K562 (cell line): ENCODE measurements around the gene ZMIZ1. TPM values are rescaled to one million over a fixed set of nuclear protein-coding genes. Genes with fewer than 3 reads are reported as not detected.

Experiments
- ATAC-seq: fragments of 200-7000 bp; cut with Tn5 transposase; 3 replicates; pipeline ENCODE4 v1.9.1; 2020; ENCODE audit warnings: moderate library complexity
- BruUV-seq: library from RNA; stranded (reverse); fragments of 400-500 nt; replicated peaks from 2 replicates; lab custom pipeline; 2021; lab: Mats Ljungman, UMichigan
- CTCF ChIA-PET: fragments of 300-600 bp; formaldehyde crosslinking; extraction: SDS; loops from one replicate; lab custom pipeline; 2021; ENCODE audit warnings: low intra/inter-chr PET ratio; lab: Yijun Ruan, JAX
- POLR2A ChIA-PET: fragments of 300-600, 350-650 bp; sonication (Branson Sonifier 250); formaldehyde crosslinking; extraction: SDS; loops from one replicate; lab custom pipeline; 2021; ENCODE audit warnings: antibody characterized with exemption, inconsistent platforms; lab: Yijun Ruan, JAX
- DNase-seq, 4 experiments: peaks; one replicate each; pipeline versions ENCODE4 v3.0.0 to v3.0.0-alpha.2; 2011 to 2018; ENCODE audit warnings: low spot score in 3 of 4, mixed read lengths in 3 of 4; ENCODE audit errors: extremely low read depth in 1 of 4
- FAIRE-seq: peaks from 2 replicates; lab custom pipeline; 2011; peaks lifted over from hg19 to GRCh38; lab: Jason Lieb, UNC
- H2AFZ ChIP-seq: 2 replicates; pipeline ENCODE4 v1.6.0; 2011; ENCODE audit warnings: low read depth, low read length, control low read depth, inconsistent platforms
- H3K27ac ChIP-seq: fragments of 200-600 bp; 3 replicates; pipeline ENCODE4 v1.8.0; 2011; ENCODE audit warnings: low read depth, mild to moderate bottlenecking, control low read depth, inconsistent platforms, low read length, moderate library complexity, mixed read lengths; ENCODE audit errors: extremely low read depth
- H3K27me3 ChIP-seq, 2 experiments: fragments of 300-600 bp in 1 of 2; 2 replicates in 1 of 2; 3 replicates in 1 of 2; pipeline versions ENCODE4 v1.6.0 to v1.8.0; 2011; ENCODE audit warnings: inconsistent platforms in 2 of 2, low read length in 2 of 2, mild to moderate bottlenecking in 1 of 2, mixed read lengths in 1 of 2, moderate library complexity in 1 of 2; ENCODE audit not compliant: control insufficient read depth in 2 of 2, insufficient read depth in 2 of 2
- H3K36me3 ChIP-seq: fragments of 300-600 bp; 3 replicates; pipeline ENCODE4 v1.8.0; 2011; ENCODE audit warnings: mild to moderate bottlenecking, low read length, inconsistent platforms; ENCODE audit not compliant: control insufficient read depth, insufficient read depth
- H3K4me1 ChIP-seq, 2 experiments: fragments of 200-600 bp in 1 of 2; replicated peaks in 1 of 2; 2 replicates in 1 of 2; 3 replicates in 1 of 2; pipeline versions ENCODE4 v1.5.1 to v1.8.0; 2011; ENCODE audit warnings: inconsistent platforms in 2 of 2, low read length in 2 of 2, mild to moderate bottlenecking in 1 of 2, mixed read lengths in 1 of 2, moderate library complexity in 1 of 2; ENCODE audit not compliant: control insufficient read depth in 2 of 2, insufficient read depth in 2 of 2
- H3K4me2 ChIP-seq: 2 replicates; pipeline ENCODE4 v1.6.1; 2011; ENCODE audit warnings: low read length, control low read depth, inconsistent platforms, mixed read lengths; ENCODE audit not compliant: insufficient read depth
- H3K4me3 ChIP-seq: fragments of 200-600 bp; sonication (generic), shearing (Covaris generic); 2 replicates; pipeline ENCODE4 v1.5.1; 2016; ENCODE audit warnings: control low read depth, inconsistent platforms
- H3K79me2 ChIP-seq: fragments of 200-600 bp; 3 replicates; pipeline ENCODE4 v1.8.0; 2011; ENCODE audit warnings: low read length, inconsistent platforms; ENCODE audit not compliant: control insufficient read depth, insufficient read depth
- H3K9ac ChIP-seq, 2 experiments: 2 replicates each; pipeline versions ENCODE4 v1.6.0 to v1.6.1; 2011; ENCODE audit warnings: low read depth in 2 of 2, low read length in 2 of 2, control low read depth in 1 of 2, inconsistent platforms in 1 of 2, mild to moderate bottlenecking in 1 of 2, mixed read lengths in 1 of 2; ENCODE audit not compliant: insufficient read depth in 1 of 2
- H3K9me1 ChIP-seq: one replicate; pipeline ENCODE4 v1.6.0; 2011; ENCODE audit warnings: inconsistent platforms, mild to moderate bottlenecking, low read length, moderate library complexity; ENCODE audit not compliant: control insufficient read depth, insufficient read depth
- H3K9me3 ChIP-seq: replicated peaks from 2 replicates; pipeline ENCODE4 v1.5.1; 2011; ENCODE audit warnings: low read depth, low read length, inconsistent platforms; ENCODE audit not compliant: control insufficient read depth, insufficient read depth
- H4K20me1 ChIP-seq: replicated peaks from 2 replicates; pipeline ENCODE4 v1.6.1; 2011; ENCODE audit warnings: low read length, inconsistent platforms, mixed read lengths; ENCODE audit not compliant: control insufficient read depth, insufficient read depth
- POLR2G ChIP-seq: fragments of 200-400 bp; formaldehyde crosslinking; IDR thresholded peaks from 2 replicates; pipeline ENCODE4 v1.6.1; 2017; ENCODE audit warnings: low read depth, mild to moderate bottlenecking, antibody characterized with exemption, low read length, moderate library complexity
- UBTF ChIP-seq, 2 experiments: IDR thresholded peaks; 2 replicates each; pipeline ENCODE4 v1.6.1; 2012; ENCODE audit warnings: improper control_type of control experiment in 2 of 2, low read depth in 2 of 2, low read length in 2 of 2, borderline replicate concordance in 1 of 2
- ZNF75A ChIP-seq: fragments of 450-650 bp; formaldehyde crosslinking; IDR thresholded peaks from 2 replicates; pipeline ENCODE4 v1.4.0; 2020; ENCODE audit warnings: mild to moderate bottlenecking
- WGBS: fragments of 100-300 bp; shearing (Covaris generic); methylation state at CpG from one replicate; pipeline ENCODE4 v1.1.6; 2016; ENCODE audit warnings: low coverage, mixed read lengths; ENCODE audit not compliant: insufficient coverage; ENCODE audit errors: missing lambda C conversion rate; 5-methylcytosine and 5-hydroxymethylcytosine counted together
- in situ Hi-C: fragments of 300-500 bp; cut with MboI; formaldehyde crosslinking; loops from 4 replicates; pipeline ENCODE4 v1.15.0; 2018; ENCODE audit warnings: inconsistent platforms, mixed read lengths
- intact Hi-C: fragments of 100-400 bp; cut with micrococcal nuclease; formaldehyde crosslinking; loops from 2 replicates; pipeline ENCODE4 v1.14.2; 2022
- polyA plus RNA-seq, 8 experiments: library from polyadenylated mRNA; depleted of rRNA in 4 of 8; stranded (reverse) in 5 of 8; unstranded in 3 of 8; fragments of >200 nt; fragmentation: Nextera tagmentation in 2 of 8; fragmentation: Illumina TruSeq in 1 of 8; extraction: Ambion mirVana in 2 of 8; extraction: Trizol in 1 of 8; gene quantifications; 2 replicates each; pipeline versions ENCODE4 v1.2.1 to v1.2.3, GENCODE V29; 2011 to 2014; ENCODE audit warnings: inconsistent platforms in 1 of 8, missing spikeins in 1 of 8
- total RNA-seq, 7 experiments: library from RNA; depleted of rRNA in 6 of 7; stranded (reverse); fragments of >200 nt in 6 of 7; fragmentation: Illumina TruSeq in 2 of 7; extraction: Trizol in 2 of 7; gene quantifications; 2 replicates each; pipeline versions ENCODE4 v1.2.1 to v1.2.3, GENCODE V29; 2011 to 2021; ENCODE audit warnings: low replicate concordance in 1 of 7
- TF ChIP-seq, protein P1 (sequence below), 2 experiments: fragments of 450-650 bp; formaldehyde crosslinking in 1 of 2; IDR thresholded peaks; 2 replicates each; pipeline versions ENCODE4 v1.4.0 to v1.6.1; 2014 to 2020; ENCODE audit warnings: mild to moderate bottlenecking in 2 of 2, borderline replicate concordance in 1 of 2, low read depth in 1 of 2
- TF ChIP-seq, protein P2 (sequence below), 2 experiments: IDR thresholded peaks; 2 replicates each; pipeline ENCODE4 v1.6.1; 2011; ENCODE audit warnings: borderline replicate concordance in 1 of 2, control low read depth in 1 of 2, low read depth in 1 of 2, low read length in 1 of 2, mild to moderate bottlenecking in 1 of 2, mixed read lengths in 1 of 2, moderate library complexity in 1 of 2; ENCODE audit not compliant: insufficient read depth in 1 of 2, insufficient read length in 1 of 2, poor library complexity in 1 of 2, severe bottlenecking in 1 of 2; ENCODE audit errors: extremely low read depth in 1 of 2

Gene ZMIZ1
- total and polyA plus RNA-seq, 9 of the 15 experiments (the other 6 are each of a cell fraction or from before 2014, with no cell fraction given), result 1.0 to 37.3 (median 4.3) TPM

- no TSS peak for BruUV-seq
- Histone ChIP-seq H3K79me2 (no peaks in the 10 kb centered on the region), H2AFZ (no peak overlapping the region), H3K9me3 (no peaks in the 10 kb centered on the region), H3K4me2 (no peak overlapping the region), H3K4me3 (no peak overlapping the region), H3K9me1 (no peaks in the 10 kb centered on the region), H3K27me3 (no peaks in the 10 kb centered on the region), H3K9ac (0 out of 4 replicates have a peak overlapping the region, but pooled peaks of 1 of the 2 experiments have one; percentile 11), H4K20me1 (peaks cover 11% of the 10 kb centered on the region; the same call in 1 of the 2 replicates), H3K36me3 (peaks cover 42% of the 10 kb centered on the region; the same call in 2 of the 3 replicates), H3K27ac (no peak overlapping the region), H3K4me1 (peaks cover 0 to 18% of the 10 kb centered on the region in 2 experiments; a peak in 1 of 5 replicates)
- DNase-seq, result no peak
- peak; percentile 42 for FAIRE-seq
- POLR2A ChIA-PET, result interaction anchor here (0.8 to 1.3 kb wide), 2 partner anchors 11 to 22 kb away, joined by 3 to 4 read pairs; no protein-coding TSS in a partner anchor
- CTCF ChIA-PET, result interaction anchor here (0.6 to 1.6 kb wide), 3 partner anchors 13 to 195 kb away, joined by 3 to 4 read pairs (median 3); no protein-coding TSS in a partner anchor
- in situ Hi-C loops, result no loop called here
- whole genome bisulfite sequencing, result 83% methylated on average over 14 of the region's 14 CpGs
- peak; percentile 27 for ATAC-seq
- intact Hi-C loops, result loop anchor here (2.0 to 5.0 kb wide), 3 partner anchors 51 to 195 kb away; no protein-coding TSS in a partner anchor
- TF ChIP-seq ZNF75A (CRISPR knock-in tag) (no peak), UBTF (IDR thresholded peaks at IDR 0.05; ENCODE audit: borderline replicate concordance in 1 of 2, low read depth in 2 of 2, low read length in 2 of 2) (no peak), POLR2G (0 out of 2 replicates have a peak, but pooled peaks have one; percentile 14)
- TF ChIP-seq, protein P1, sequence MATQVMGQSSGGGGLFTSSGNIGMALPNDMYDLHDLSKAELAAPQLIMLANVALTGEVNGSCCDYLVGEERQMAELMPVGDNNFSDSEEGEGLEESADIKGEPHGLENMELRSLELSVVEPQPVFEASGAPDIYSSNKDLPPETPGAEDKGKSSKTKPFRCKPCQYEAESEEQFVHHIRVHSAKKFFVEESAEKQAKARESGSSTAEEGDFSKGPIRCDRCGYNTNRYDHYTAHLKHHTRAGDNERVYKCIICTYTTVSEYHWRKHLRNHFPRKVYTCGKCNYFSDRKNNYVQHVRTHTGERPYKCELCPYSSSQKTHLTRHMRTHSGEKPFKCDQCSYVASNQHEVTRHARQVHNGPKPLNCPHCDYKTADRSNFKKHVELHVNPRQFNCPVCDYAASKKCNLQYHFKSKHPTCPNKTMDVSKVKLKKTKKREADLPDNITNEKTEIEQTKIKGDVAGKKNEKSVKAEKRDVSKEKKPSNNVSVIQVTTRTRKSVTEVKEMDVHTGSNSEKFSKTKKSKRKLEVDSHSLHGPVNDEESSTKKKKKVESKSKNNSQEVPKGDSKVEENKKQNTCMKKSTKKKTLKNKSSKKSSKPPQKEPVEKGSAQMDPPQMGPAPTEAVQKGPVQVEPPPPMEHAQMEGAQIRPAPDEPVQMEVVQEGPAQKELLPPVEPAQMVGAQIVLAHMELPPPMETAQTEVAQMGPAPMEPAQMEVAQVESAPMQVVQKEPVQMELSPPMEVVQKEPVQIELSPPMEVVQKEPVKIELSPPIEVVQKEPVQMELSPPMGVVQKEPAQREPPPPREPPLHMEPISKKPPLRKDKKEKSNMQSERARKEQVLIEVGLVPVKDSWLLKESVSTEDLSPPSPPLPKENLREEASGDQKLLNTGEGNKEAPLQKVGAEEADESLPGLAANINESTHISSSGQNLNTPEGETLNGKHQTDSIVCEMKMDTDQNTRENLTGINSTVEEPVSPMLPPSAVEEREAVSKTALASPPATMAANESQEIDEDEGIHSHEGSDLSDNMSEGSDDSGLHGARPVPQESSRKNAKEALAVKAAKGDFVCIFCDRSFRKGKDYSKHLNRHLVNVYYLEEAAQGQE (IDR thresholded peaks at IDR 0.05; ENCODE audit: borderline replicate concordance), result peak; percentile 55; the same call in 1 of the 2 replicates
- TF ChIP-seq, protein P1 (CRISPR knock-in tag; IDR thresholded peaks at IDR 0.05; ENCODE audit: low read depth), result no peak
- TF ChIP-seq, protein P2, sequence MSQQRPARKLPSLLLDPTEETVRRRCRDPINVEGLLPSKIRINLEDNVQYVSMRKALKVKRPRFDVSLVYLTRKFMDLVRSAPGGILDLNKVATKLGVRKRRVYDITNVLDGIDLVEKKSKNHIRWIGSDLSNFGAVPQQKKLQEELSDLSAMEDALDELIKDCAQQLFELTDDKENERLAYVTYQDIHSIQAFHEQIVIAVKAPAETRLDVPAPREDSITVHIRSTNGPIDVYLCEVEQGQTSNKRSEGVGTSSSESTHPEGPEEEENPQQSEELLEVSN (IDR thresholded peaks at IDR 0.05; ENCODE audit: borderline replicate concordance in 1 of 2, extremely low read depth in 1 of 2, insufficient read depth in 1 of 2, insufficient read length in 1 of 2, low read depth in 1 of 2, low read length in 1 of 2, poor library complexity in 1 of 2, severe bottlenecking in 1 of 2), result no peak
These were observed 223.4 kb downstream of the ZMIZ1 start for GRCh38 chr10:79292026-79292766.
